ENCODE results near the gene SNAP23.

SNAP23 gene

GRCh38 chr15:42456531-42456930 is 38.9 kb upstream of the SNAP23 start:
- H3K4me3 ChIP-seq (ENCODE audit: low read depth, low read length) = no peak overlapping the region
- TF ChIP-seq CTCF (IDR thresholded peaks at IDR 0.05; ENCODE audit: low read depth, low read length, missing control alignments) = no peak
- DNase-seq (ENCODE audit: low read depth) = no peak

- TF ChIP-seq CTCF (IDR thresholded peaks at IDR 0.05; ENCODE audit: low read depth, low read length, missing control alignments) = no peak
- H3K4me3 ChIP-seq (ENCODE audit: low read depth, low read length) = no peak overlapping the region
These were observed 38.5 kb upstream of the SNAP23 start for GRCh38 chr15:42456971-42457370.

GRCh38 chr15:42457445-42458442 is 37.7 kb upstream of the SNAP23 start:
- DNase-seq (ENCODE audit: low read depth) = peak; percentile 30
- TF ChIP-seq CTCF (IDR thresholded peaks at IDR 0.05; ENCODE audit: low read depth, low read length, missing control alignments) = no peak
- no peak overlapping the region for H3K4me3 ChIP-seq (ENCODE audit: low read depth, low read length)

More at GRCh38 chr15:42456971-42457370, 38.5 kb upstream of the SNAP23 start:
- DNase-seq (ENCODE audit: low read depth) = no peak

GRCh38 chr15:42461261-42461660 is 34.2 kb upstream of the SNAP23 start:
- no peak overlapping the region for H3K4me3 ChIP-seq (ENCODE audit: low read depth, low read length)
- no peak for TF ChIP-seq CTCF (IDR thresholded peaks at IDR 0.05; ENCODE audit: low read depth, low read length, missing control alignments)
- no peak for DNase-seq (ENCODE audit: low read depth)

- no peak for DNase-seq (ENCODE audit: low read depth)
- no peak overlapping the region for H3K4me3 ChIP-seq (ENCODE audit: low read depth, low read length)
- no peak for TF ChIP-seq CTCF (IDR thresholded peaks at IDR 0.05; ENCODE audit: low read depth, low read length, missing control alignments)
These were observed 29.7 kb upstream of the SNAP23 start for GRCh38 chr15:42465520-42466259.

GRCh38 chr15:42471002-42471401 is 24.4 kb upstream of the SNAP23 start:
- no peak for TF ChIP-seq CTCF (IDR thresholded peaks at IDR 0.05; ENCODE audit: low read depth, low read length, missing control alignments)
- DNase-seq (ENCODE audit: low read depth) = no peak
- no peak overlapping the region for H3K4me3 ChIP-seq (ENCODE audit: low read depth, low read length)
